Ovary (tissue), 9 donors: ENCODE results near the gene ALKBH1. TPM values are rescaled to one million over a fixed set of nuclear protein-coding genes. Genes with fewer than 3 reads are reported as not detected.

Experiments used
- DNase-seq, 5 donors: peaks; one replicate each; pipeline ENCODE4 v3.0.0-alpha.2; 2019 to 2020
- H3K27ac ChIP-seq, 2 donors: fragments of 200-600 bp; one replicate each; pipeline versions ENCODE4 v1.5.1 to v1.8.0; 2019 to 2022
- H3K27me3 ChIP-seq: fragments of 200-600 bp; one replicate; pipeline ENCODE4 v1.8.0; 2022
- H3K36me3 ChIP-seq: fragments of 200-600 bp; sonication (generic); one replicate; pipeline ENCODE4 v1.5.1; 2019
- H3K4me1 ChIP-seq: one replicate; pipeline ENCODE4 v1.8.1; 2013; ENCODE audit warnings: mild to moderate bottlenecking, moderate library complexity; ENCODE audit not compliant: insufficient read depth
- H3K4me3 ChIP-seq: fragments of 200-600 bp; sonication (generic); one replicate; pipeline ENCODE4 v1.5.1; 2017
- H3K9me3 ChIP-seq, 2 donors: fragments of 200-600 bp in 1 of 2; sonication (generic) in 1 of 2; one replicate each; pipeline versions ENCODE4 v1.5.1 to v1.8.1; 2013 to 2019; ENCODE audit warnings: mild to moderate bottlenecking in 1 of 2, moderate library complexity in 1 of 2
- CTCF ChIP-seq, 3 donors: fragments of 450-650 bp in 2 of 3; fragments of 200-600 bp in 1 of 3; IDR thresholded peaks; one replicate each; pipeline versions ENCODE4 v1.5.1 to v1.8.0; 2016 to 2022; ENCODE audit warnings: antibody characterized with exemption in 3 of 3, mild to moderate bottlenecking in 1 of 3
- EP300 ChIP-seq: sonication (generic); formaldehyde crosslinking; IDR thresholded peaks from one replicate; pipeline ENCODE4 v1.6.1; 2017; ENCODE audit warnings: antibody characterized with exemption
- POLR2A ChIP-seq: fragments of 450-650 bp; IDR thresholded peaks from one replicate; pipeline ENCODE4 v1.6.1; 2017; ENCODE audit warnings: antibody characterized with exemption, mild to moderate bottlenecking, moderate library complexity
- WGBS, 3 donors: extraction: QIAGEN DNeasy Blood & Tissue Kit in 1 of 3; methylation state at CpG; one replicate each; pipeline versions ENCODE4 v1.1.5 to v1.1.7; 2013 to 2017; 5-methylcytosine and 5-hydroxymethylcytosine counted together
- intact Hi-C, 4 donors: fragments of 100-400 bp; cut with DNase I; formaldehyde crosslinking; loops; one replicate each; pipeline versions ENCODE4 v1.11.0 to v1.15.1; 2022 to 2023
- polyA plus RNA-seq, 2 donors: library from polyadenylated mRNA; stranded (reverse); fragments of 200-250 nt in 1 of 2; fragments of 350-450 nt in 1 of 2; fragmentation: Illumina TruSeq in 1 of 2; extraction: RNeasy Lipid Tissue Mini Kit (QIAGEN cat#74804) in 1 of 2; gene quantifications; one replicate each; pipeline ENCODE4 v1.2.3, GENCODE V29; 2013 to 2014
- total RNA-seq, 7 donors: library from RNA; depleted of rRNA in 2 of 7; stranded (reverse); fragments of >200 nt in 2 of 7; fragmentation: NEBNext Ultra II Directional in 3 of 7; extraction: Animal tissue kit (Norgen Biotek cat#: 25700) in 3 of 7; gene quantifications; one replicate each; pipeline versions ENCODE4 v1.1.0 to v1.2.4, GENCODE V29; 2016 to 2023
- donor health status: DM: no; HTN: no; CAD: no; lungs with moderate emphysema.
- donor health status: DM: no; HTN: no; CAD: no.
- donor health status: Bipolar disorder and iron deficiency.
- donor health status: DM: yes; HTN: yes; CAD: no.
- donor health status: DM: no; HTN: no; CAD: no.
- donor health status: DM: yes; HTN: yes; CAD: no.

Gene ALKBH1
- total and polyA plus RNA-seq, 9 donors: 8.4 to 13.3 (median 10.8) TPM

GRCh38 chr14:77682158-77682553, 25.7 kb downstream of the ALKBH1 start:
- no peaks in the 10 kb centered on the region for H3K36me3 ChIP-seq
- no peaks in the 10 kb centered on the region for H3K27me3 ChIP-seq
- no peak for DNase-seq
- TF ChIP-seq CTCF (IDR thresholded peaks at IDR 0.05) (no peak), EP300 (no peak), POLR2A (no peak)
- no peak overlapping the region for H3K4me3 ChIP-seq
- intact Hi-C loops: no loop called here
- WGBS, 3 donors: 6 to 18% (median 13%) methylated on average over 1 of the region's 1 CpG
- no peaks in the 10 kb centered on the region for H3K4me1 ChIP-seq
- H3K27ac ChIP-seq: no peak overlapping the region
- no peaks in the 10 kb centered on the region for H3K9me3 ChIP-seq

DNA sequence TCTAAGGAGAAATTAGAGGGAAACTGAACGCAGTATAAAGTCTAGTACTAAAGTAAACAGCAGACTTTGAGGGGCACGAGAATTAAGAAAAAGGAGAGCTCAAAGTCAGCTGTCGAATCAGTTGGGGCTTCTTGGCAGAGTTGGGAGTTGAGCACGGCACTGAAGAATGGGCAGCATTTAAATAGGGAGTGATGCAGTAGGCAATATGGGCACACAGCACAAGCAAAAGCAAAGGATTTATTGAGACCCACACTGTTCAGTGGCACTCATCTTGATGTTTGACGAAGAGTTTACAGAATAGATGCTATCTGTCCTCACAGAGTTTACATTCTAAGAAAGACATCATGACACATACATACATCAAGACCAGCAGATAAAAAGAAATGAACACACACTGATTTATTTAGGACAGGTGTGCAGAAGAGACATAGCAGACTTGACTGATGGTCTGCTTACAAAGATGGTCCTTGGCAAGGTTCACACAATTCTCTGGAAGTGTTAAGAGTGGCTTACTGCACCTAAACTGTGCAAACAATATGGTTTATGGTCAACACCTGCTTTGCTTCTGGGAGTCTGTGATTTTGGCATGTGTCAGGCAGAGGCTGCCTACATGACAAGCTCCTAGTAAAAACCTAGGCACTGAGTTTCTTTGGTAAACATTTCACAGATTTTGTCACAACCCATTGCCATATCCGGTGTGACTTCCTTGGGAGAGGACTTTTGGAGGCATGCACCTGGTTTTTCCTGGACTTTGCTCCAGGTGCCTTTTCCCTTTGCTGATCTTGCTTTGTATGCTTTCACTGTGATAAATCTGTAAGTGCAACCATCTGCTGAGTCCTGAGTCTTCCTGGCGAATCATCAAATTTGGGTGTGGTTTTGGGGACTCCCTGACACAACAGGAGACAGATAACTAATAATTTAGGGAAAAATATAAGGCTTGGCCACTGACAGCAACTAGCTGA, 26.3 kb downstream of the ALKBH1 start:
- WGBS, 3 donors: 73 to 91% (median 90%) methylated on average over 7 of the region's 7 CpGs
- Histone ChIP-seq H3K27me3 (no peaks in the 10 kb centered on the region), H3K36me3 (no peaks in the 10 kb centered on the region), H3K4me3 (no peak overlapping the region), H3K27ac (no peak overlapping the region), H3K4me1 (no peaks in the 10 kb centered on the region), H3K9me3 (no peaks in the 10 kb centered on the region)
- DNase-seq: no peak
- no peak for TF ChIP-seq POLR2A
- TF ChIP-seq CTCF (IDR thresholded peaks at IDR 0.05): no peak
- no peak for TF ChIP-seq EP300
- intact Hi-C loops: no loop called here

DNA sequence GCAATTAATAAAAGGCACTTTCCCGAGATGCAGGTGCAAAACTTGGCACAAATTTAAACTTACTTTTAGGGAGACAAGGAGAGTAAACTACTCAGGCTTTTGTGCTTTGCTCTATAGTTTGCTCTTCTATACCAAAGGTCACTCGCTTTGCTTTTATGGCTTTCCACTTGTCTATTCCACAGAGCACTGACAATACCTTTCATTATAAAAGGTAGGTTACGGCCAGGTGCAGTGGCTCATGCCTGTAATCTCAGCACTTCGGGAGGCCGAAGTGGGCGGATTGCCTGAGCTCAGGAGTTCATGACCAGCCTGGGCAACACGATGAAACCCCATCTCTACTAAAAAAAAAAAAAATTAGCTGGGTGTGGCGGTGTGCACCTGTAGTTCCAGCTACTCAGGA, 32.9 kb downstream of the ALKBH1 start:
- no peak for TF ChIP-seq POLR2A
- no peak for TF ChIP-seq CTCF (IDR thresholded peaks at IDR 0.05)
- TF ChIP-seq EP300: no peak
- Histone ChIP-seq H3K36me3 (no peaks in the 10 kb centered on the region), H3K9me3 (no peaks in the 10 kb centered on the region), H3K4me3 (no peak overlapping the region), H3K27ac (no peak overlapping the region), H3K4me1 (peaks cover 1% of the 10 kb centered on the region), H3K27me3 (no peaks in the 10 kb centered on the region)
- intact Hi-C loops: no loop called here
- 80 to 97% (median 85%) methylated on average over 8 of the region's 8 CpGs for WGBS, 3 donors
- no peak for DNase-seq

- H3K9me3 ChIP-seq: no peaks in the 10 kb centered on the region
- no peak for DNase-seq
- H3K27ac ChIP-seq: no peak overlapping the region
- H3K36me3 ChIP-seq: no peaks in the 10 kb centered on the region
- no peaks in the 10 kb centered on the region for H3K27me3 ChIP-seq
- H3K4me1 ChIP-seq: peaks cover 1% of the 10 kb centered on the region
- H3K4me3 ChIP-seq: no peak overlapping the region
- no peak for TF ChIP-seq POLR2A
- intact Hi-C loops: no loop called here
These were observed 34.6 kb downstream of the ALKBH1 start for GRCh38 chr14:77673193-77673592.

- intact Hi-C loops: no loop called here
- Histone ChIP-seq H3K36me3 (no peaks in the 10 kb centered on the region), H3K9me3 (no peaks in the 10 kb centered on the region), H3K4me3 (no peak overlapping the region), H3K4me1 (peaks cover 1% of the 10 kb centered on the region), H3K27me3 (no peaks in the 10 kb centered on the region), H3K27ac (no peak overlapping the region)
- no peak for DNase-seq
- TF ChIP-seq CTCF (IDR thresholded peaks at IDR 0.05) (no peak), POLR2A (no peak), EP300 (no peak)
These were observed 40.5 kb downstream of the ALKBH1 start for GRCh38 chr14:77667331-77667730.
